Uterus (tissue), 2 donors: Measurements from ENCODE around the gene SLC22A23.

ENCODE experiments used
- CTCF ChIP-seq, 4 experiments: fragments of 200-600 bp in 2 of 4; fragments of 450-650 bp in 2 of 4; sonication (generic) in 2 of 4; IDR thresholded peaks; one replicate each; pipeline ENCODE4 v1.5.1; 2016 to 2019; ENCODE audit warnings: antibody characterized with exemption in 4 of 4, mild to moderate bottlenecking in 2 of 4, moderate library complexity in 1 of 4
- POLR2A ChIP-seq, 2 donors: fragments of 450-650 bp; IDR thresholded peaks; one replicate each; pipeline ENCODE4 v1.6.1; 2016; ENCODE audit warnings: antibody characterized with exemption in 2 of 2, mild to moderate bottlenecking in 1 of 2, moderate library complexity in 1 of 2

- no peak for TF ChIP-seq CTCF (IDR thresholded peaks at IDR 0.05)
- TF ChIP-seq POLR2A (IDR thresholded peaks at IDR 0.05) = no peak
Observed at GRCh38 chr6:3276174-3277167, 180.4 kb downstream of the SLC22A23 start.
